CD14-positive monocyte (primary cell): ENCODE results near the gene DCTD. TPM values are rescaled to one million over a fixed set of nuclear protein-coding genes. Genes with fewer than 3 reads are reported as not detected.

ENCODE experiments used
- DNase-seq, 3 donors: peaks; one replicate each; pipeline ENCODE4 v3.0.0-alpha.2; 2011 to 2022
- H2AFZ ChIP-seq: 2 replicates; pipeline ENCODE4 v1.6.0; 2012; ENCODE audit warnings: mild to moderate bottlenecking, low read depth, low read length, inconsistent platforms; ENCODE audit not compliant: insufficient read depth, poor library complexity, severe bottlenecking
- H3K27ac ChIP-seq, 2 donors: 1 replicate in 1 of 2; 2 replicates in 1 of 2; pipeline ENCODE4 v1.5.1; 2012 to 2013; ENCODE audit warnings: low read length in 2 of 2, control low read depth in 1 of 2, inconsistent platforms in 1 of 2, low read depth in 1 of 2, mild to moderate bottlenecking in 1 of 2
- H3K27me3 ChIP-seq, 2 donors: one replicate each; pipeline versions ENCODE4 v1.6.0 to v1.6.1; 2011 to 2013; ENCODE audit warnings: low read length in 2 of 2; ENCODE audit not compliant: control insufficient read depth in 2 of 2, insufficient read depth in 2 of 2
- H3K36me3 ChIP-seq, 2 donors: replicated peaks in 1 of 2; 1 replicate in 1 of 2; 2 replicates in 1 of 2; pipeline versions ENCODE4 v1.5.1 to v1.6.1; 2012 to 2013; ENCODE audit warnings: low read length in 2 of 2, control low read depth in 1 of 2, inconsistent platforms in 1 of 2, mild to moderate bottlenecking in 1 of 2; ENCODE audit not compliant: insufficient read depth in 2 of 2, control insufficient read depth in 1 of 2
- H3K4me1 ChIP-seq, 2 donors: 1 replicate in 1 of 2; 2 replicates in 1 of 2; pipeline versions ENCODE4 v1.5.1 to v1.6.1; 2012 to 2013; ENCODE audit warnings: low read length in 2 of 2, control low read depth in 1 of 2, inconsistent platforms in 1 of 2, mild to moderate bottlenecking in 1 of 2, moderate library complexity in 1 of 2; ENCODE audit not compliant: insufficient read depth in 2 of 2, control insufficient read depth in 1 of 2
- H3K4me2 ChIP-seq: replicated peaks from 2 replicates; pipeline ENCODE3; 2012; ENCODE audit warnings: low read length, moderate library complexity, mild to moderate bottlenecking; ENCODE audit not compliant: poor library complexity, severe bottlenecking; ENCODE audit errors: extremely low read depth
- H3K4me3 ChIP-seq, 3 experiments: fragments of 200-600 bp in 1 of 3; sonication (generic) in 1 of 3; replicated peaks in 1 of 3; 1 replicate in 2 of 3; 2 replicates in 1 of 3; pipeline ENCODE4 v1.5.1; 2011 to 2013; ENCODE audit warnings: low read length in 3 of 3, mild to moderate bottlenecking in 3 of 3, control low read depth in 2 of 3, low read depth in 2 of 3, inconsistent platforms in 1 of 3, moderate library complexity in 1 of 3
- H3K79me2 ChIP-seq: 2 replicates; pipeline ENCODE4 v1.6.0; 2012; ENCODE audit warnings: mild to moderate bottlenecking, control low read depth, inconsistent platforms, low read length, moderate library complexity; ENCODE audit not compliant: insufficient read depth
- H3K9ac ChIP-seq: 2 replicates; pipeline ENCODE4 v1.6.0; 2017; ENCODE audit warnings: low read length, mild to moderate bottlenecking; ENCODE audit not compliant: insufficient read depth, poor library complexity, severe bottlenecking
- H3K9me3 ChIP-seq, 2 donors: replicated peaks in 1 of 2; 1 replicate in 1 of 2; 2 replicates in 1 of 2; pipeline versions ENCODE4 v1.5.1 to v1.6.1; 2012 to 2013; ENCODE audit warnings: low read length in 2 of 2, control low read depth in 1 of 2; ENCODE audit not compliant: control insufficient read depth in 1 of 2, insufficient read depth in 1 of 2
- H4K20me1 ChIP-seq: 2 replicates; pipeline ENCODE4 v1.6.0; 2012; ENCODE audit warnings: mild to moderate bottlenecking, low read length, control low read depth, moderate library complexity; ENCODE audit not compliant: insufficient read depth
- H3K27ac Mint-ChIP-seq, 7 donors: one replicate each; pipeline ENCODE4 v1.8.0; 2020; ENCODE audit warnings: mild to moderate bottlenecking in 7 of 7, mixed read lengths in 7 of 7, moderate library complexity in 6 of 7, inconsistent platforms in 2 of 7
- H3K27me3 Mint-ChIP-seq, 3 donors: one replicate each; pipeline ENCODE4 v1.8.0; 2021 to 2022; ENCODE audit warnings: low read depth in 3 of 3, mild to moderate bottlenecking in 3 of 3, mixed read lengths in 3 of 3, moderate library complexity in 3 of 3, inconsistent platforms in 1 of 3
- H3K36me3 Mint-ChIP-seq, 2 donors: one replicate each; pipeline ENCODE4 v1.8.0; 2020; ENCODE audit warnings: mixed read lengths in 2 of 2, inconsistent platforms in 1 of 2, mild to moderate bottlenecking in 1 of 2
- H3K4me1 Mint-ChIP-seq: one replicate; pipeline ENCODE4 v1.8.0; 2020; ENCODE audit warnings: mild to moderate bottlenecking, mixed read lengths
- H3K4me3 Mint-ChIP-seq, 2 donors: one replicate each; pipeline ENCODE4 v1.8.0; 2020; ENCODE audit warnings: mild to moderate bottlenecking in 2 of 2, mixed read lengths in 2 of 2, moderate library complexity in 1 of 2
- H3K9me3 Mint-ChIP-seq, 7 donors: one replicate each; pipeline ENCODE4 v1.8.0; 2020 to 2022; ENCODE audit warnings: mixed read lengths in 7 of 7, mild to moderate bottlenecking in 6 of 7, moderate library complexity in 6 of 7, inconsistent platforms in 2 of 7
- WGBS: methylation state at CpG from one replicate; pipeline ENCODE4 v1.1.5; 2013; ENCODE audit warnings: missing lambda C conversion rate; ENCODE audit not compliant: insufficient coverage; 5-methylcytosine and 5-hydroxymethylcytosine counted together
- intact Hi-C, 2 donors: fragments of 100-400 bp; cut with micrococcal nuclease; formaldehyde crosslinking; loops; one replicate each; pipeline versions ENCODE4 v1.15.0 to v1.15.1; 2023
- polyA plus RNA-seq, 3 donors: library from polyadenylated mRNA; depleted of rRNA in 1 of 3; unstranded in 2 of 3; stranded (reverse) in 1 of 3; fragments of 300-500 nt in 2 of 3; fragments of >200 nt in 1 of 3; fragmentation: Illumina TruSeq in 2 of 3; gene quantifications; 1 replicate in 2 of 3; 2 replicates in 1 of 3; pipeline ENCODE4 v1.2.3, GENCODE V29; 2012 to 2021
- TF ChIP-seq, protein P1 (sequence below): fragments of 200-600 bp; IDR thresholded peaks from one replicate; pipeline ENCODE4 v1.8.0; 2022; ENCODE audit warnings: antibody characterized with exemption, mild to moderate bottlenecking

DCTD gene
- polyA plus RNA-seq, 3 donors: 45.8 to 49.9 (median 47.8) TPM

- Histone ChIP-seq H3K9ac (no peak overlapping the region), H3K36me3 (peaks cover 33 to 92% of the 10 kb centered on the region in 2 donors), H3K79me2 (no peaks in the 10 kb centered on the region), H3K4me1 (no peaks in the 10 kb centered on the region), H3K9me3 (no peaks in the 10 kb centered on the region), H2AFZ (no peak overlapping the region), H3K4me3 (no peak overlapping the region), H3K4me2 (no peak overlapping the region), H4K20me1 (no peaks in the 10 kb centered on the region), H3K27ac (no peak overlapping the region), H3K27me3 (no peaks in the 10 kb centered on the region)
- H3K9me3 Mint-ChIP-seq: no peaks in the 10 kb centered on the region
- H3K4me3 Mint-ChIP-seq: no peak overlapping the region
- TF ChIP-seq, protein P1, sequence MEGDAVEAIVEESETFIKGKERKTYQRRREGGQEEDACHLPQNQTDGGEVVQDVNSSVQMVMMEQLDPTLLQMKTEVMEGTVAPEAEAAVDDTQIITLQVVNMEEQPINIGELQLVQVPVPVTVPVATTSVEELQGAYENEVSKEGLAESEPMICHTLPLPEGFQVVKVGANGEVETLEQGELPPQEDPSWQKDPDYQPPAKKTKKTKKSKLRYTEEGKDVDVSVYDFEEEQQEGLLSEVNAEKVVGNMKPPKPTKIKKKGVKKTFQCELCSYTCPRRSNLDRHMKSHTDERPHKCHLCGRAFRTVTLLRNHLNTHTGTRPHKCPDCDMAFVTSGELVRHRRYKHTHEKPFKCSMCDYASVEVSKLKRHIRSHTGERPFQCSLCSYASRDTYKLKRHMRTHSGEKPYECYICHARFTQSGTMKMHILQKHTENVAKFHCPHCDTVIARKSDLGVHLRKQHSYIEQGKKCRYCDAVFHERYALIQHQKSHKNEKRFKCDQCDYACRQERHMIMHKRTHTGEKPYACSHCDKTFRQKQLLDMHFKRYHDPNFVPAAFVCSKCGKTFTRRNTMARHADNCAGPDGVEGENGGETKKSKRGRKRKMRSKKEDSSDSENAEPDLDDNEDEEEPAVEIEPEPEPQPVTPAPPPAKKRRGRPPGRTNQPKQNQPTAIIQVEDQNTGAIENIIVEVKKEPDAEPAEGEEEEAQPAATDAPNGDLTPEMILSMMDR: no peak
- peaks cover 2% of the 10 kb centered on the region for H3K4me1 Mint-ChIP-seq
- WGBS: 93% methylated on average over 2 of the region's 3 CpGs
- peaks cover 78 to 80% of the 10 kb centered on the region in 2 donors for H3K36me3 Mint-ChIP-seq
- intact Hi-C loops: no loop called here
- no peak overlapping the region for H3K27ac Mint-ChIP-seq
- H3K27me3 Mint-ChIP-seq: peaks cover 0 to 1% (median 1%) of the 10 kb centered on the region in 3 donors
- DNase-seq: no peak
These were observed 9.1 kb downstream of the DCTD start for GRCh38 chr4:182908124-182908523.

- Histone ChIP-seq H3K4me1 (no peaks in the 10 kb centered on the region), H2AFZ (no peak overlapping the region), H3K79me2 (no peaks in the 10 kb centered on the region), H4K20me1 (no peaks in the 10 kb centered on the region), H3K4me3 (no peak overlapping the region), H3K9me3 (no peaks in the 10 kb centered on the region), H3K36me3 (peaks cover 36 to 92% of the 10 kb centered on the region in 2 donors), H3K9ac (no peak overlapping the region), H3K27ac (no peak overlapping the region), H3K27me3 (no peaks in the 10 kb centered on the region), H3K4me2 (no peak overlapping the region)
- Mint-ChIP-seq H3K27ac (no peak overlapping the region), H3K27me3 (peaks cover 0 to 2% (median 1%) of the 10 kb centered on the region in 3 donors), H3K36me3 (peaks cover 74 to 77% of the 10 kb centered on the region in 2 donors), H3K4me1 (no peaks in the 10 kb centered on the region), H3K4me3 (no peak overlapping the region), H3K9me3 (no peaks in the 10 kb centered on the region)
- intact Hi-C loops: no loop called here
- 100% methylated on average over 2 of the region's 8 CpGs for WGBS
- TF ChIP-seq, protein P1: no peak
- no peak for DNase-seq
These were observed 9.8 kb downstream of the DCTD start for GRCh38 chr4:182907396-182907795.
